ENCODE results near the gene TRMT112.

TRMT112 gene

GRCh38 chr11:64304032-64304315 lies 13.4 kb downstream of the TRMT112 start:
- H3K27ac ChIP-seq, result peak overlapping the region; percentile 100
- TF ChIP-seq CTCF (conservative IDR thresholded peaks at IDR 0.05; ENCODE audit: low read depth), result no peak
- ChIA-PET POLR2A (ENCODE audit: low non-redundant PET) (no interaction called here), CTCF (interaction anchor here (0.5 to 1.3 kb wide), 6 partner anchors 9 to 246 kb away, joined by 3 to 5 read pairs (median 4); partner anchors contain the start of genes PLCB3 and STIP1)
- DNase-seq (ENCODE audit: low spot score), result no peak

GRCh38 chr11:64303109-64304031 lies 14.0 kb downstream of the TRMT112 start:
- ChIA-PET POLR2A (ENCODE audit: low non-redundant PET) (interaction anchor here (0.6 kb wide), 1 partner anchor 58 kb away, joined by 6 read pairs; no protein-coding TSS in a partner anchor), CTCF (interaction anchor here (0.5 to 3.0 kb wide), 8 partner anchors 8 to 247 kb away, joined by 3 to 30 read pairs (median 4); partner anchors contain the start of genes PLCB3 and STIP1)
- no peak for TF ChIP-seq CTCF (conservative IDR thresholded peaks at IDR 0.05; ENCODE audit: low read depth)
- peak overlapping the region; percentile 100 for H3K27ac ChIP-seq
- no peak for DNase-seq (ENCODE audit: low spot score)

- H3K27ac ChIP-seq, result peak within 1 kb of the TSS; percentile 100
- ChIA-PET POLR2A (ENCODE audit: low non-redundant PET) (interaction anchor here (1.0 kb wide), 1 partner anchor 94 kb away, joined by 3 read pairs; the partner anchor contains the start of gene FERMT3), CTCF (interaction anchor here (0.5 to 3.0 kb wide), 21 partner anchors 11 to 197 kb away, joined by 3 to 30 read pairs (median 5); partner anchors contain the start of genes BAD, FERMT3, NUDT22 and PLCB3)
- DNase-seq (ENCODE audit: low spot score), result no peak
- TF ChIP-seq CTCF (conservative IDR thresholded peaks at IDR 0.05; ENCODE audit: low read depth), result no peak
Measured at GRCh38 chr11:64299847-64300648, 17.3 kb downstream of the TRMT112 start, which contains the start of gene CATSPERZ. TSS of gene CATSPERZ (plus strand) at chr11:64300358. CDS start at chr11:64300411, 53 bp downstream.

- ChIA-PET POLR2A (ENCODE audit: low non-redundant PET) (no interaction called here), CTCF (interaction anchor here (0.7 kb wide), 1 partner anchor 34 kb away, joined by 5 read pairs; no protein-coding TSS in a partner anchor)
Measured at GRCh38 chr11:64298966-64299846, 18.2 kb downstream of the TRMT112 start.

GRCh38 chr11:64297699-64298358 lies 19.5 kb downstream of the TRMT112 start:
- CTCF ChIA-PET, result no interaction called here
- peak overlapping the region; percentile 42; the same call in 1 of the 2 replicates for H3K27ac ChIP-seq
- no peak for TF ChIP-seq CTCF (conservative IDR thresholded peaks at IDR 0.05; ENCODE audit: low read depth)
- POLR2A ChIA-PET (ENCODE audit: low non-redundant PET), result no interaction called here
- no peak for DNase-seq (ENCODE audit: low spot score)

More at GRCh38 chr11:64298966-64299846, 18.2 kb downstream of the TRMT112 start:
- TF ChIP-seq CTCF (conservative IDR thresholded peaks at IDR 0.05; ENCODE audit: low read depth), result no peak
- peak overlapping the region; percentile 42 for H3K27ac ChIP-seq
- no peak for DNase-seq (ENCODE audit: low spot score)
